ENCODE measurements around the gene TMEM156.

- TF ChIP-seq EP300 (IDR thresholded peaks at IDR 0.05) (no peak), CTCF (IDR thresholded peaks at IDR 0.05) (no peak), POLR2A (IDR thresholded peaks at IDR 0.05) (no peak)
Measured at GRCh38 chr4:38987491-38987890, 44.7 kb downstream of the TMEM156 start.

Measured in upper lobe of left lung (tissue), 4 donors.